Activated CD4-positive, CD25-positive, alpha-beta regulatory T cell (primary cell): ENCODE data around the gene RAB3C.

Experiments used
- DNase-seq, 4 experiments: peaks; one replicate each; lab custom pipeline; 2025; lab: John Stamatoyannopoulos, UW

Gene RAB3C

GRCh38 chr5:58827463-58827862, 244.6 kb downstream of the RAB3C start:
- no peak for DNase-seq

- no peak for DNase-seq
These were observed 245.4 kb downstream of the RAB3C start for GRCh38 chr5:58828258-58828657.

GRCh38 chr5:58834242-58835225, 251.7 kb downstream of the RAB3C start:
- no peak for DNase-seq

- no peak for DNase-seq
These were observed 253.5 kb downstream of the RAB3C start for GRCh38 chr5:58836351-58836750.

GRCh38 chr5:58838729-58839128, 255.9 kb downstream of the RAB3C start:
- DNase-seq: no peak

- no peak for DNase-seq
These were observed 260.0 kb downstream of the RAB3C start for GRCh38 chr5:58842852-58843251.

GRCh38 chr5:58844395-58844794, 261.5 kb downstream of the RAB3C start:
- no peak for DNase-seq

- DNase-seq: no peak
These were observed 264.2 kb downstream of the RAB3C start for GRCh38 chr5:58847041-58847440.

- DNase-seq: no peak
These were observed 266.3 kb downstream of the RAB3C start for GRCh38 chr5:58849223-58849622.

GRCh38 chr5:58849921-58850667, 267.2 kb downstream of the RAB3C start:
- DNase-seq: no peak

GRCh38 chr5:58851153-58851552, 268.3 kb downstream of the RAB3C start:
- DNase-seq: no peak

GRCh38 chr5:58851571-58851970, 268.7 kb downstream of the RAB3C start:
- no peak for DNase-seq

- DNase-seq: no peak
These were observed 269.7 kb downstream of the RAB3C start for GRCh38 chr5:58852566-58852965.

GRCh38 chr5:58854441-58854840, 271.6 kb downstream of the RAB3C start:
- no peak for DNase-seq

- DNase-seq: no peak
These were observed 273.2 kb downstream of the RAB3C start for GRCh38 chr5:58855851-58856739.

- no peak for DNase-seq
These were observed 274.7 kb downstream of the RAB3C start for GRCh38 chr5:58857609-58858008.

GRCh38 chr5:58860680-58861079, 277.8 kb downstream of the RAB3C start:
- no peak for DNase-seq

- no peak for DNase-seq
These were observed 286.1 kb downstream of the RAB3C start for GRCh38 chr5:58868931-58869330.

GRCh38 chr5:58871648-58872242, 288.9 kb downstream of the RAB3C start:
- DNase-seq: no peak

- DNase-seq: no peak
These were observed 289.9 kb downstream of the RAB3C start for GRCh38 chr5:58872670-58873273.

- DNase-seq: no peak
These were observed 292.7 kb downstream of the RAB3C start for GRCh38 chr5:58875599-58875998.
